ENCODE measurements around the gene PRKCA. TPM values are rescaled to one million over a fixed set of nuclear protein-coding genes. Genes with fewer than 3 reads are reported as not detected.

PRKCA gene
- total and polyA plus RNA-seq, 10 of the 15 experiments (the other 5 are each of a cell fraction or from before 2014, with no cell fraction given) = 0.11 to 14.6 (median 0.72) TPM

DNA sequence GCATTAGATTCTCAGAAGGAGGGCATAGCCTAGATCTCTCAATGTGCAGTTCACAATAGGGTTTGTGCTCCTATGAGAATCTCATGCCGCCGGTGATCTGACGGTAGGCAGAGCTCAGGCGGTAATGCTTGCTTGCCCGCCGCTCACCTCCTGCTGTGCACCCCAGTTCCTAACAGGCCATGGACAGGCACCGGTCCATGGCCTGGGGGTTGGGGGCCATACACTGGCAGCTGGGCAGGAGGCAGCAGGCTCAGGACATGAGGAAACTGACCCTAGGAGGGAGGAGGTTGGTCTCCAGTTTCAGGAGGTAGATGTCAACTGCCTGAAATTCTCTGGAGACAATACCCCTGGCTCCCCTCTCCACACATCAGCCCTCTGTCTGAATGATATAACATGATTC, 287.5 kb downstream of the PRKCA start:
- ATAC-seq (no peak), FAIRE-seq (no peak), DNase-seq (ENCODE audit: low read depth, low spot score) (no peak)
- H3K4me1 ChIP-seq (ENCODE audit: control insufficient read depth, insufficient read depth, low read length) = no peaks in the 10 kb centered on the region
- no peak overlapping the region for H2AFZ ChIP-seq (ENCODE audit: control insufficient read depth, low read depth, low read length)
- H3K36me3 ChIP-seq (ENCODE audit: control insufficient read depth in 2 of 2, insufficient read depth in 2 of 2, low read length in 1 of 2) = no peaks in the 10 kb centered on the region
- no peaks in the 10 kb centered on the region for H3K27me3 ChIP-seq (replicated peaks in 1 of 2; ENCODE audit: control insufficient read depth in 2 of 2, insufficient read depth in 2 of 2, low read length in 1 of 2)
- H3K4me2 ChIP-seq (ENCODE audit: control insufficient read depth, insufficient read depth) = no peak overlapping the region
- intact Hi-C loops (cut with micrococcal nuclease; ENCODE audit: unreplicated experiment) (no loop called here), in situ Hi-C loops (cut with MboI) (no loop called here)
- no peaks in the 10 kb centered on the region for H4K20me1 ChIP-seq (ENCODE audit: control insufficient read depth, insufficient read depth)
- no peaks in the 10 kb centered on the region for H3K79me2 ChIP-seq (ENCODE audit: control insufficient read depth, insufficient read depth, low read length)
- no peak overlapping the region for H3K9ac ChIP-seq (ENCODE audit: control insufficient read depth, insufficient read depth, low read length)
- CTCF ChIA-PET = no interaction called here
- no peaks in the 10 kb centered on the region for H3K9me3 ChIP-seq (replicated peaks; ENCODE audit: control insufficient read depth, insufficient read depth, low read length)
- TF ChIP-seq NFYA (IDR thresholded peaks at IDR 0.05; ENCODE audit: borderline replicate concordance, low read depth, low read length) = no peak
- H3K4me3 ChIP-seq = no peak overlapping the region
- POLR2A ChIA-PET = interaction anchor here (0.6 kb wide), 1 partner anchor 659 kb away, joined by 3 read pairs; no protein-coding TSS in a partner anchor
- RAD21 ChIA-PET (ENCODE audit: unreplicated experiment) = no interaction called here
- WGBS (ENCODE audit: insufficient coverage, insufficient replicate concordance, low lambda C conversion rate, missing lambda C conversion rate) = 94% methylated on average over 7 of the region's 7 CpGs
- SMC1A ChIA-PET (ENCODE audit: uncharacterized antibody, unreplicated experiment) = interaction anchor here (1.9 kb wide), 1 partner anchor 20 kb away, joined by 5 read pairs; no protein-coding TSS in a partner anchor
- no peak overlapping the region for H3K27ac ChIP-seq (ENCODE audit: control insufficient read depth, insufficient read depth)
- no TSS peak for BruUV-seq (replicated peaks)

DNA sequence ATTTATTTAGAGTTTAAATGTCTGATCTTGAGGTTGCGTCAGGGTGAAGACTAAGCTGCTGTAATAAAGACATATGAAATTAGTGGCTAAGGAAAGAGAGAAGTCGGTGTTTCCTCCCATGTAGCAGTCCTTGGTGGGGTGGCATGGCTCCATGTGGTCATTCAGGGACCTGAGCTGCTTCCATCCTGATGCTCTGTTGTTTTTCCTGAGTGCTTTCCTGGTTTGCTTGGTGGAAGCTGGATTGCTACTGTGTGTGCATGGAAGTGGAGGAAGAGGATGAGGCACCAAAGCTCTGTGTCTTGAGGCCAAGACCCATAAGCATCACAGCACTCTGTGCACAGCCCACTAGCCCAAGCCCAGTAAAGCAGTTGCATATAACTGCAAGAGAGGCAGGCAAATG, 290.7 kb downstream of the PRKCA start:
- no peak for DNase-seq (ENCODE audit: low read depth, low spot score)
- H3K4me2 ChIP-seq (ENCODE audit: control insufficient read depth, insufficient read depth) = no peak overlapping the region
- H3K36me3 ChIP-seq (ENCODE audit: control insufficient read depth in 2 of 2, insufficient read depth in 2 of 2, low read length in 1 of 2) = no peaks in the 10 kb centered on the region
- H3K79me2 ChIP-seq (ENCODE audit: control insufficient read depth, insufficient read depth, low read length) = no peaks in the 10 kb centered on the region
- no peaks in the 10 kb centered on the region for H3K4me1 ChIP-seq (ENCODE audit: control insufficient read depth, insufficient read depth, low read length)
- H3K27me3 ChIP-seq (replicated peaks in 1 of 2; ENCODE audit: control insufficient read depth in 2 of 2, insufficient read depth in 2 of 2, low read length in 1 of 2) = no peaks in the 10 kb centered on the region
- POLR2A ChIA-PET = no interaction called here
- RAD21 ChIA-PET (ENCODE audit: unreplicated experiment) = no interaction called here
- SMC1A ChIA-PET (ENCODE audit: uncharacterized antibody, unreplicated experiment) = no interaction called here
- H3K9ac ChIP-seq (ENCODE audit: control insufficient read depth, insufficient read depth, low read length) = no peak overlapping the region
- TF ChIP-seq SUZ12 (IDR thresholded peaks at IDR 0.05; ENCODE audit: unreplicated experiment) = no peak
- no peak for TF ChIP-seq FOXK2 (IDR thresholded peaks at IDR 0.05)
- TF ChIP-seq CBX3 (IDR thresholded peaks at IDR 0.05; ENCODE audit: borderline replicate concordance, low read depth) = no peak
- TF ChIP-seq LARP7 (IDR thresholded peaks at IDR 0.05) = no peak
- no peak for TF ChIP-seq PBX3 (IDR thresholded peaks at IDR 0.05; ENCODE audit: insufficient replicate concordance, low read depth, low read length)
- no peak for TF ChIP-seq ELK1 (IDR thresholded peaks at IDR 0.05; ENCODE audit: low read depth, low read length)
- TF ChIP-seq NR2F1 (conservative IDR thresholded peaks at IDR 0.05) = no peak
- no peak for TF ChIP-seq RUNX3 (IDR thresholded peaks at IDR 0.05; ENCODE audit: low read length)
- TF ChIP-seq RAD51 (IDR thresholded peaks at IDR 0.05) = no peak
- TF ChIP-seq EGR1 (IDR thresholded peaks at IDR 0.05; ENCODE audit: borderline replicate concordance in 1 of 2, low read depth in 2 of 2, low read length in 2 of 2) = no peak
- no peak for TF ChIP-seq ZNF592 (IDR thresholded peaks at IDR 0.05)
- H4K20me1 ChIP-seq (ENCODE audit: control insufficient read depth, insufficient read depth) = no peaks in the 10 kb centered on the region
- FAIRE-seq = no peak
- no peaks in the 10 kb centered on the region for H3K9me3 ChIP-seq (replicated peaks; ENCODE audit: control insufficient read depth, insufficient read depth, low read length)
- H2AFZ ChIP-seq (ENCODE audit: control insufficient read depth, low read depth, low read length) = no peak overlapping the region
- BruUV-seq (replicated peaks) = no TSS peak
- no peak overlapping the region for H3K4me3 ChIP-seq
- ATAC-seq = no peak
- CTCF ChIA-PET = no interaction called here
- WGBS (ENCODE audit: insufficient coverage, insufficient replicate concordance, low lambda C conversion rate, missing lambda C conversion rate) = 43% methylated on average over 2 of the region's 2 CpGs
- intact Hi-C loops (cut with micrococcal nuclease; ENCODE audit: unreplicated experiment) = no loop called here
- no peak overlapping the region for H3K27ac ChIP-seq (ENCODE audit: control insufficient read depth, insufficient read depth)
- in situ Hi-C loops (cut with MboI) = no loop called here

All from GM12878 (cell line).